Liver (tissue), 9 donors: Measurements from ENCODE around the gene NOX4. TPM values are rescaled to one million over a fixed set of nuclear protein-coding genes. Genes with fewer than 3 reads are reported as not detected.
"Not testable (repeated sequence)": the region's sequence is repeated elsewhere in the genome, so short reads cannot be mapped to it uniquely, and the experiment has no call there.

ENCODE experiments used
- DNase-seq: peaks from one replicate; pipeline ENCODE4 v3.0.0-alpha.2; 2017; ENCODE audit warnings: low spot score
- H3K27ac ChIP-seq, 2 donors: one replicate each; pipeline ENCODE4 v1.7.0; 2013; ENCODE audit warnings: inconsistent platforms in 2 of 2, low read length in 2 of 2, control low read depth in 1 of 2, low read depth in 1 of 2, mild to moderate bottlenecking in 1 of 2
- H3K27me3 ChIP-seq, 4 donors: one replicate each; pipeline versions ENCODE4 v1.6.1 to v1.7.0; 2013; ENCODE audit warnings: low read length in 3 of 4, inconsistent platforms in 1 of 4, mild to moderate bottlenecking in 1 of 4, moderate library complexity in 1 of 4; ENCODE audit not compliant: control insufficient read depth in 4 of 4, insufficient read depth in 4 of 4
- H3K36me3 ChIP-seq, 4 donors: one replicate each; pipeline versions ENCODE4 v1.6.1 to v1.7.0; 2013; ENCODE audit warnings: low read length in 3 of 4, mild to moderate bottlenecking in 3 of 4, low read depth in 1 of 4, moderate library complexity in 1 of 4; ENCODE audit not compliant: control insufficient read depth in 4 of 4, insufficient read depth in 3 of 4
- H3K4me1 ChIP-seq, 4 donors: one replicate each; pipeline versions ENCODE4 v1.6.1 to v1.7.0; 2013; ENCODE audit warnings: low read length in 3 of 4, mild to moderate bottlenecking in 3 of 4, moderate library complexity in 1 of 4; ENCODE audit not compliant: control insufficient read depth in 4 of 4, insufficient read depth in 4 of 4
- H3K4me3 ChIP-seq, 3 donors: one replicate each; pipeline versions ENCODE4 v1.6.1 to v1.7.0; 2013; ENCODE audit warnings: low read length in 3 of 3, control low read depth in 1 of 3, low read depth in 1 of 3, mild to moderate bottlenecking in 1 of 3
- H3K9ac ChIP-seq, 2 donors: one replicate each; pipeline ENCODE4 v1.7.0; 2013; ENCODE audit warnings: low read length in 2 of 2, mild to moderate bottlenecking in 2 of 2, moderate library complexity in 2 of 2, control low read depth in 1 of 2, low read depth in 1 of 2
- H3K9me3 ChIP-seq, 4 donors: one replicate each; pipeline versions ENCODE4 v1.6.1 to v1.7.0; 2013; ENCODE audit warnings: low read length in 3 of 4; ENCODE audit not compliant: control insufficient read depth in 4 of 4
- EGR1 ChIP-seq, 2 donors: IDR thresholded peaks; 2 replicates each; pipeline ENCODE4 v1.6.1; 2016 to 2018; ENCODE audit warnings: antibody characterized with exemption in 2 of 2, low read depth in 2 of 2
- FOXA1 ChIP-seq: IDR thresholded peaks from 2 replicates; pipeline ENCODE4 v1.6.1; 2016; ENCODE audit warnings: antibody characterized with exemption
- FOXA2 ChIP-seq: IDR thresholded peaks from 2 replicates; pipeline ENCODE4 v1.6.1; 2016; ENCODE audit warnings: antibody characterized with exemption
- HNF4A ChIP-seq, 2 donors: conservative IDR thresholded peaks; 2 replicates each; pipeline ENCODE4 v1.6.1; 2016; ENCODE audit warnings: antibody characterized with exemption in 2 of 2, mild to moderate bottlenecking in 2 of 2
- HNF4G ChIP-seq: IDR thresholded peaks from 2 replicates; pipeline ENCODE4 v1.6.1; 2016; ENCODE audit warnings: antibody characterized with exemption
- NR2F2 ChIP-seq: IDR thresholded peaks from 2 replicates; pipeline ENCODE4 v1.6.1; 2016; ENCODE audit warnings: antibody characterized with exemption
- RAD21 ChIP-seq, 2 donors: IDR thresholded peaks; 2 replicates each; pipeline ENCODE4 v1.6.1; 2016; ENCODE audit warnings: antibody characterized with exemption in 2 of 2, mild to moderate bottlenecking in 2 of 2
- RXRA ChIP-seq, 2 donors: IDR thresholded peaks; 2 replicates each; pipeline ENCODE4 v1.6.1; 2017 to 2018; ENCODE audit warnings: antibody characterized with exemption in 2 of 2, mild to moderate bottlenecking in 1 of 2
- SP1 ChIP-seq: IDR thresholded peaks from 2 replicates; pipeline ENCODE4 v1.6.1; 2018; ENCODE audit warnings: antibody characterized with exemption, mild to moderate bottlenecking
- TAF1 ChIP-seq: conservative IDR thresholded peaks from 2 replicates; pipeline ENCODE4 v1.6.1; 2016; ENCODE audit warnings: antibody characterized with exemption, mild to moderate bottlenecking
- YY1 ChIP-seq: IDR thresholded peaks from 2 replicates; pipeline ENCODE4 v1.6.1; 2016; ENCODE audit warnings: antibody characterized with exemption, mild to moderate bottlenecking
- ZBTB33 ChIP-seq: IDR thresholded peaks from 2 replicates; pipeline ENCODE4 v1.6.1; 2016; ENCODE audit warnings: antibody characterized with exemption
- WGBS: extraction: QIAGEN DNeasy Blood & Tissue Kit; methylation state at CpG from one replicate; pipeline ENCODE4 v1.1.7; 2013; 5-methylcytosine and 5-hydroxymethylcytosine counted together
- polyA plus RNA-seq, 2 donors: library from polyadenylated mRNA; stranded (reverse) in 1 of 2; unstranded in 1 of 2; fragments of 200-250 nt in 1 of 2; fragments of >200 nt in 1 of 2; fragmentation: Nextera tagmentation in 1 of 2; extraction: Ambion mirVana in 1 of 2; gene quantifications; one replicate each; pipeline versions ENCODE4 v1.2.1 to v1.2.3, GENCODE V29; 2013 to 2015
- total RNA-seq, 2 donors: library from RNA; depleted of rRNA; stranded (reverse); fragments of >200 nt; gene quantifications; one replicate each; pipeline ENCODE4 v1.2.3, GENCODE V29; 2014
- TF ChIP-seq, protein P1 (sequence below): fragments of 150-350 bp; IDR thresholded peaks from 2 replicates; pipeline ENCODE4 v1.5.1; 2017; ENCODE audit warnings: improper control_type of control experiment, low read depth, low read length; ENCODE audit not compliant: missing input control
- TF ChIP-seq, protein P2 (sequence below): IDR thresholded peaks from 2 replicates; pipeline ENCODE4 v1.6.1; 2016; ENCODE audit warnings: antibody characterized with exemption
- donor health status: healthy.
- donor health status: healthy.
- donor health status: healthy.
- donor health status: healthy.
- donor health status: healthy.

The NOX4 gene
- total and polyA plus RNA-seq, 4 donors = 0.07 to 0.29 (median 0.19) TPM; not detected in 1

GRCh38 chr11:89293965-89294679 lies 197.1 kb downstream of the NOX4 start:
- H3K4me1 ChIP-seq = no peaks in the 10 kb centered on the region
- no peak for DNase-seq
- H3K9me3 ChIP-seq = no peaks in the 10 kb centered on the region
- TF ChIP-seq EGR1 (IDR thresholded peaks at IDR 0.05; ENCODE audit: low read depth in 2 of 2) (no peak), NR2F2 (no peak), FOXA2 (no peak), ZBTB33 (no peak), SP1 (no peak), HNF4G (no peak), TAF1 (no peak), FOXA1 (no peak), YY1 (no peak), HNF4A (conservative IDR thresholded peaks at IDR 0.05) (no peak), RAD21 (IDR thresholded peaks at IDR 0.05) (no peak), RXRA (IDR thresholded peaks at IDR 0.05) (no peak)
- TF ChIP-seq, protein P1, sequence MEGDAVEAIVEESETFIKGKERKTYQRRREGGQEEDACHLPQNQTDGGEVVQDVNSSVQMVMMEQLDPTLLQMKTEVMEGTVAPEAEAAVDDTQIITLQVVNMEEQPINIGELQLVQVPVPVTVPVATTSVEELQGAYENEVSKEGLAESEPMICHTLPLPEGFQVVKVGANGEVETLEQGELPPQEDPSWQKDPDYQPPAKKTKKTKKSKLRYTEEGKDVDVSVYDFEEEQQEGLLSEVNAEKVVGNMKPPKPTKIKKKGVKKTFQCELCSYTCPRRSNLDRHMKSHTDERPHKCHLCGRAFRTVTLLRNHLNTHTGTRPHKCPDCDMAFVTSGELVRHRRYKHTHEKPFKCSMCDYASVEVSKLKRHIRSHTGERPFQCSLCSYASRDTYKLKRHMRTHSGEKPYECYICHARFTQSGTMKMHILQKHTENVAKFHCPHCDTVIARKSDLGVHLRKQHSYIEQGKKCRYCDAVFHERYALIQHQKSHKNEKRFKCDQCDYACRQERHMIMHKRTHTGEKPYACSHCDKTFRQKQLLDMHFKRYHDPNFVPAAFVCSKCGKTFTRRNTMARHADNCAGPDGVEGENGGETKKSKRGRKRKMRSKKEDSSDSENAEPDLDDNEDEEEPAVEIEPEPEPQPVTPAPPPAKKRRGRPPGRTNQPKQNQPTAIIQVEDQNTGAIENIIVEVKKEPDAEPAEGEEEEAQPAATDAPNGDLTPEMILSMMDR = no peak
- TF ChIP-seq, protein P2, sequence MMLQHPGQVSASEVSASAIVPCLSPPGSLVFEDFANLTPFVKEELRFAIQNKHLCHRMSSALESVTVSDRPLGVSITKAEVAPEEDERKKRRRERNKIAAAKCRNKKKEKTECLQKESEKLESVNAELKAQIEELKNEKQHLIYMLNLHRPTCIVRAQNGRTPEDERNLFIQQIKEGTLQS = no peak
- WGBS = 31% methylated on average over 18 of the region's 18 CpGs
- no peaks in the 10 kb centered on the region for H3K27me3 ChIP-seq
- no peaks in the 10 kb centered on the region for H3K36me3 ChIP-seq
- H3K4me3 ChIP-seq = no peak overlapping the region
- H3K9ac ChIP-seq = no peak overlapping the region
- H3K27ac ChIP-seq = no peak overlapping the region

- H3K36me3 ChIP-seq, DNase-seq, H3K27me3 ChIP-seq, H3K27ac ChIP-seq, H3K9ac ChIP-seq, H3K4me1 ChIP-seq, H3K9me3 ChIP-seq, H3K4me3 ChIP-seq: not testable (repeated sequence)
- WGBS = 88% methylated on average over 3 of the region's 3 CpGs
Measured at GRCh38 chr11:89288004-89288403, 203.2 kb downstream of the NOX4 start.

GRCh38 chr11:89286601-89287000 lies 204.6 kb downstream of the NOX4 start:
- 79% methylated on average over 1 of the region's 1 CpG for WGBS

GRCh38 chr11:89281032-89281677 lies 210.0 kb downstream of the NOX4 start:
- not testable (repeated sequence) for H3K27me3 ChIP-seq, H3K27ac ChIP-seq, H3K4me3 ChIP-seq, H3K36me3 ChIP-seq, H3K4me1 ChIP-seq, H3K9me3 ChIP-seq, DNase-seq, H3K9ac ChIP-seq
- WGBS = 61% methylated on average over 3 of the region's 3 CpGs

More at GRCh38 chr11:89286601-89287000, 204.6 kb downstream of the NOX4 start:
- H3K27ac ChIP-seq, H3K9ac ChIP-seq, DNase-seq, H3K4me1 ChIP-seq, H3K4me3 ChIP-seq, H3K36me3 ChIP-seq, H3K9me3 ChIP-seq, H3K27me3 ChIP-seq: not testable (repeated sequence)
